Epithelial cell of esophagus (primary cell): ENCODE results near the gene AEBP1.

Experiments used
- DNase-seq: peaks from one replicate; pipeline ENCODE4 v3.0.0; 2010; ENCODE audit warnings: low read depth
- H3K4me3 ChIP-seq: 2 replicates; pipeline ENCODE4 v1.5.1; 2011; ENCODE audit warnings: mild to moderate bottlenecking, low read length, control low read depth
- CTCF ChIP-seq: IDR thresholded peaks from 2 replicates; pipeline ENCODE4 v1.5.1; 2011; ENCODE audit warnings: low read depth, mild to moderate bottlenecking, low read length, control low read depth, inconsistent platforms; ENCODE audit not compliant: insufficient read depth; ENCODE audit errors: missing control alignments

AEBP1 gene

GRCh38 chr7:44156453-44157010 is 52.4 kb downstream of the AEBP1 start:
- no peak overlapping the region for H3K4me3 ChIP-seq
- TF ChIP-seq CTCF: no peak
- DNase-seq: no peak

- no peak overlapping the region for H3K4me3 ChIP-seq
- TF ChIP-seq CTCF: no peak
- DNase-seq: no peak
Observed at GRCh38 chr7:44157116-44158080, 53.3 kb downstream of the AEBP1 start.

GRCh38 chr7:44158096-44158872 is 54.1 kb downstream of the AEBP1 start:
- H3K4me3 ChIP-seq: no peak overlapping the region
- no peak for TF ChIP-seq CTCF
- no peak for DNase-seq

- no peak for DNase-seq
- TF ChIP-seq CTCF: no peak
- H3K4me3 ChIP-seq: no peak overlapping the region
Observed at GRCh38 chr7:44158873-44159631, 54.9 kb downstream of the AEBP1 start.

GRCh38 chr7:44159824-44160630 is 55.9 kb downstream of the AEBP1 start:
- no peak for TF ChIP-seq CTCF
- DNase-seq: no peak
- H3K4me3 ChIP-seq: no peak overlapping the region

- H3K4me3 ChIP-seq: no peak overlapping the region
- DNase-seq: no peak
- TF ChIP-seq CTCF: no peak
Observed at GRCh38 chr7:44161371-44161770, 57.2 kb downstream of the AEBP1 start.
